Measurements from ENCODE around the gene ZNF335.

The ZNF335 gene

GRCh38 chr20:45971675-45972499 is at the start of gene ZNF335:
Gene ZNF335, minus strand, starts transcription at chr20:45972203. Its CDS starts 793 bp downstream, at chr20:45971410.
- DNase-seq (ENCODE audit: insufficient read length, low spot score) (peak; percentile 100), FAIRE-seq (peak; percentile 100)

GRCh38 chr20:46020555-46020954 is 48.6 kb upstream of the ZNF335 start:
- no peak for FAIRE-seq
- DNase-seq (ENCODE audit: insufficient read length, low spot score) = no peak

GRCh38 chr20:46018611-46019010 is 46.6 kb upstream of the ZNF335 start:
- DNase-seq (ENCODE audit: insufficient read length, low spot score) (no peak), FAIRE-seq (peak; percentile 42)

- FAIRE-seq (no peak), DNase-seq (ENCODE audit: insufficient read length, low spot score) (no peak)
Measured at GRCh38 chr20:46018112-46018511, 46.1 kb upstream of the ZNF335 start.

- peak; percentile 65 for FAIRE-seq
Measured at GRCh38 chr20:46017272-46017671, 45.3 kb upstream of the ZNF335 start.

GRCh38 chr20:46014517-46015396 is 42.8 kb upstream of the ZNF335 start:
- FAIRE-seq (peak; percentile 51), DNase-seq (ENCODE audit: insufficient read length, low spot score) (no peak)

More at GRCh38 chr20:46017272-46017671, 45.3 kb upstream of the ZNF335 start:
- no peak for DNase-seq (ENCODE audit: insufficient read length, low spot score)

- peak; percentile 93 for FAIRE-seq
- peak; percentile 90 for DNase-seq (ENCODE audit: insufficient read length, low spot score)
Measured at GRCh38 chr20:46013829-46014516, 42.0 kb upstream of the ZNF335 start.

GRCh38 chr20:46013322-46013828 is 41.4 kb upstream of the ZNF335 start:
- DNase-seq (ENCODE audit: insufficient read length, low spot score) (no peak), FAIRE-seq (no peak)

- FAIRE-seq (peak; percentile 31), DNase-seq (ENCODE audit: insufficient read length, low spot score) (no peak)
Measured at GRCh38 chr20:46012921-46013320, 40.9 kb upstream of the ZNF335 start.

- DNase-seq (ENCODE audit: insufficient read length, low spot score) (no peak), FAIRE-seq (peak; percentile 58)
Measured at GRCh38 chr20:46011631-46012482, 39.9 kb upstream of the ZNF335 start.

- no peak for DNase-seq (ENCODE audit: insufficient read length, low spot score)
- peak; percentile 59 for FAIRE-seq
Measured at GRCh38 chr20:46010491-46011391, 38.7 kb upstream of the ZNF335 start.

- no peak for DNase-seq (ENCODE audit: insufficient read length, low spot score)
- no peak for FAIRE-seq
Measured at GRCh38 chr20:46009816-46010215, 37.8 kb upstream of the ZNF335 start.

- FAIRE-seq (no peak), DNase-seq (ENCODE audit: insufficient read length, low spot score) (no peak)
Measured at GRCh38 chr20:46007671-46008070, 35.7 kb upstream of the ZNF335 start.

GRCh38 chr20:46006964-46007363 is 35.0 kb upstream of the ZNF335 start:
- DNase-seq (ENCODE audit: insufficient read length, low spot score) = no peak

GRCh38 chr20:46006022-46006705 is 34.2 kb upstream of the ZNF335 start:
- FAIRE-seq = peak; percentile 88

More at GRCh38 chr20:46006964-46007363, 35.0 kb upstream of the ZNF335 start:
- FAIRE-seq = no peak

GRCh38 chr20:46004889-46005473 is 33.0 kb upstream of the ZNF335 start:
- DNase-seq (ENCODE audit: insufficient read length, low spot score) = no peak
- FAIRE-seq = peak; percentile 93

More at GRCh38 chr20:46006022-46006705, 34.2 kb upstream of the ZNF335 start:
- DNase-seq (ENCODE audit: insufficient read length, low spot score) = no peak

- no peak for DNase-seq (ENCODE audit: insufficient read length, low spot score)
- no peak for FAIRE-seq
Measured at GRCh38 chr20:46004187-46004586, 32.2 kb upstream of the ZNF335 start.

- peak; percentile 55 for FAIRE-seq
Measured at GRCh38 chr20:46002008-46002407, 30.0 kb upstream of the ZNF335 start.

More at GRCh38 chr20:46002008-46002407, 30.0 kb upstream of the ZNF335 start:
- DNase-seq (ENCODE audit: insufficient read length, low spot score) = no peak
